HepG2 (cell line): ENCODE measurements around the gene PLA2G12B. TPM values are rescaled to one million over a fixed set of nuclear protein-coding genes. Genes with fewer than 3 reads are reported as not detected.

Source experiments
- ADNP ChIP-seq: sonication (generic); formaldehyde crosslinking; IDR thresholded peaks from 2 replicates; pipeline ENCODE4 v1.4.0; 2020; ENCODE audit warnings: missing genetic modification reagents
- ARNT ChIP-seq: fragments of 450-650 bp; IDR thresholded peaks from 2 replicates; pipeline ENCODE4 v1.6.1; 2017
- CHD2 ChIP-seq: IDR thresholded peaks from 2 replicates; pipeline ENCODE4 v1.6.1; 2011; ENCODE audit warnings: low read depth, low read length, improper control_type of control experiment
- FOXK1 ChIP-seq: sonication (generic); formaldehyde crosslinking; IDR thresholded peaks from 2 replicates; pipeline ENCODE4 v1.4.0; 2020; ENCODE audit warnings: low read depth, missing genetic modification reagents, borderline replicate concordance
- HOXA7 ChIP-seq: sonication (generic); formaldehyde crosslinking; IDR thresholded peaks from 2 replicates; pipeline ENCODE4 v1.8.1; 2022; ENCODE audit warnings: mild to moderate bottlenecking, missing genetic modification reagents, moderate library complexity
- LCORL ChIP-seq, 2 experiments: fragments of 450-650 bp in 1 of 2; sonication (generic) in 1 of 2; formaldehyde crosslinking in 1 of 2; IDR thresholded peaks; 2 replicates each; pipeline versions ENCODE4 v1.5.0 to v1.6.1; 2017 to 2020; ENCODE audit warnings: antibody characterized with exemption in 1 of 2, missing genetic modification reagents in 1 of 2
- NFRKB ChIP-seq: fragments of 450-650 bp; IDR thresholded peaks from 2 replicates; pipeline ENCODE4 v1.6.1; 2017
- NR2F2 ChIP-seq: IDR thresholded peaks from 2 replicates; pipeline ENCODE4 v1.6.1; 2012; ENCODE audit warnings: low read depth, inconsistent platforms, borderline replicate concordance
- NR2F6 ChIP-seq, 2 experiments: IDR thresholded peaks; 2 replicates each; pipeline ENCODE4 v1.6.1; 2016; ENCODE audit warnings: antibody characterized with exemption in 1 of 2, mild to moderate bottlenecking in 1 of 2
- NRL ChIP-seq: sonication (generic); formaldehyde crosslinking; IDR thresholded peaks from 2 replicates; pipeline ENCODE4 v1.5.0; 2020; ENCODE audit warnings: missing genetic modification reagents, mild to moderate bottlenecking, moderate library complexity, borderline replicate concordance
- PHF21A ChIP-seq: sonication (generic); formaldehyde crosslinking; IDR thresholded peaks from 2 replicates; pipeline ENCODE4 v1.5.0; 2020; ENCODE audit warnings: mild to moderate bottlenecking, missing genetic modification reagents
- PPARG ChIP-seq: conservative IDR thresholded peaks from 2 replicates; pipeline ENCODE4 v1.6.1; 2016; ENCODE audit warnings: missing biosample characterization, missing genetic modification reagents
- RAD21 ChIP-seq: fragments of 450-650 bp; formaldehyde crosslinking; IDR thresholded peaks from 2 replicates; pipeline ENCODE4 v1.5.0; 2020; ENCODE audit warnings: mild to moderate bottlenecking
- SMAD9 ChIP-seq: sonication (generic); formaldehyde crosslinking; IDR thresholded peaks from 2 replicates; pipeline ENCODE4 v1.5.1; 2020; ENCODE audit warnings: mild to moderate bottlenecking, missing genetic modification reagents
- SOX6 ChIP-seq, 2 experiments: fragments of 450-650 bp in 1 of 2; sonication (generic) in 1 of 2; formaldehyde crosslinking in 1 of 2; IDR thresholded peaks; 2 replicates each; pipeline versions ENCODE4 v1.4.0 to v1.6.1; 2017 to 2020; ENCODE audit warnings: antibody characterized with exemption in 1 of 2, mild to moderate bottlenecking in 1 of 2, missing genetic modification reagents in 1 of 2
- ZC3H4 ChIP-seq: sonication (generic); formaldehyde crosslinking; IDR thresholded peaks from 2 replicates; pipeline ENCODE4 v1.4.0; 2020; ENCODE audit warnings: missing genetic modification reagents, borderline replicate concordance
- ZKSCAN1 ChIP-seq: fragments of 150-350 bp; IDR thresholded peaks from 2 replicates; pipeline ENCODE4 v1.6.1; 2014; ENCODE audit warnings: low read length
- ZNF331 ChIP-seq: sonication (generic); formaldehyde crosslinking; IDR thresholded peaks from 2 replicates; pipeline ENCODE4 v1.4.0; 2020; ENCODE audit warnings: missing genetic modification reagents
- ZNF446 ChIP-seq: sonication (generic); formaldehyde crosslinking; IDR thresholded peaks from 2 replicates; pipeline ENCODE4 v1.5.0; 2020; ENCODE audit warnings: mild to moderate bottlenecking, missing genetic modification reagents
- ZNF552 ChIP-seq: sonication (generic); formaldehyde crosslinking; IDR thresholded peaks from 2 replicates; pipeline ENCODE4 v1.9.0; 2022; ENCODE audit warnings: missing genetic modification reagents, mild to moderate bottlenecking, borderline replicate concordance
- ZNF557 ChIP-seq: sonication (generic); formaldehyde crosslinking; IDR thresholded peaks from 2 replicates; pipeline ENCODE4 v1.4.0; 2020; ENCODE audit warnings: missing genetic modification reagents
- ZNF589 ChIP-seq: sonication (generic); formaldehyde crosslinking; conservative IDR thresholded peaks from 2 replicates; pipeline ENCODE4 v1.8.0; 2022; ENCODE audit warnings: mild to moderate bottlenecking, moderate library complexity, missing genetic modification reagents
- ZNF644 ChIP-seq: IDR thresholded peaks from 2 replicates; pipeline ENCODE4 v1.6.1; 2016; ENCODE audit warnings: low read depth
- ZNF7 ChIP-seq: IDR thresholded peaks from 2 replicates; pipeline ENCODE4 v1.6.1; 2016; ENCODE audit warnings: missing biosample characterization, missing genetic modification reagents
- ZNF782 ChIP-seq: sonication (generic); formaldehyde crosslinking; IDR thresholded peaks from 2 replicates; pipeline ENCODE4 v1.4.0; 2020; ENCODE audit warnings: missing genetic modification reagents, mild to moderate bottlenecking, borderline replicate concordance
- ZNF891 ChIP-seq: sonication (generic); formaldehyde crosslinking; IDR thresholded peaks from 2 replicates; pipeline ENCODE4 v1.5.0; 2020; ENCODE audit warnings: mild to moderate bottlenecking, missing genetic modification reagents
- polyA plus RNA-seq, 8 experiments: library from polyadenylated mRNA; depleted of rRNA in 3 of 8; stranded (reverse) in 7 of 8; unstranded in 1 of 8; fragments of >200 nt; fragmentation: Illumina TruSeq in 4 of 8; extraction: Trizol in 4 of 8; gene quantifications; 2 replicates each; pipeline versions ENCODE4 v1.2.1 to v1.2.3, GENCODE V29; 2011 to 2016; ENCODE audit warnings: low read depth in 4 of 8, missing spikeins in 1 of 8, mixed read lengths in 1 of 8; ENCODE audit not compliant: insufficient read depth in 1 of 8
- total RNA-seq, 5 experiments: library from RNA; depleted of rRNA; stranded (reverse); fragments of >200 nt; fragmentation: Illumina TruSeq; extraction: Trizol; gene quantifications; 2 replicates each; pipeline ENCODE4 v1.2.3, GENCODE V29; 2016; ENCODE audit warnings: low read depth in 1 of 5
- TF ChIP-seq, protein P1 (sequence below): sonication (generic); formaldehyde crosslinking; IDR thresholded peaks from 2 replicates; pipeline ENCODE4 v1.8.1; 2023; ENCODE audit warnings: mild to moderate bottlenecking, missing genetic modification reagents
- TF ChIP-seq, protein P2 (sequence below): sonication (generic); formaldehyde crosslinking; IDR thresholded peaks from 2 replicates; pipeline ENCODE4 v1.8.0; 2022; ENCODE audit warnings: mild to moderate bottlenecking, missing genetic modification reagents, borderline replicate concordance

The PLA2G12B gene
- total and polyA plus RNA-seq, 2 of the 13 experiments (the other 11 are each of a cell fraction or from before 2014, with no cell fraction given) = 7.7 to 38.0 TPM

DNA sequence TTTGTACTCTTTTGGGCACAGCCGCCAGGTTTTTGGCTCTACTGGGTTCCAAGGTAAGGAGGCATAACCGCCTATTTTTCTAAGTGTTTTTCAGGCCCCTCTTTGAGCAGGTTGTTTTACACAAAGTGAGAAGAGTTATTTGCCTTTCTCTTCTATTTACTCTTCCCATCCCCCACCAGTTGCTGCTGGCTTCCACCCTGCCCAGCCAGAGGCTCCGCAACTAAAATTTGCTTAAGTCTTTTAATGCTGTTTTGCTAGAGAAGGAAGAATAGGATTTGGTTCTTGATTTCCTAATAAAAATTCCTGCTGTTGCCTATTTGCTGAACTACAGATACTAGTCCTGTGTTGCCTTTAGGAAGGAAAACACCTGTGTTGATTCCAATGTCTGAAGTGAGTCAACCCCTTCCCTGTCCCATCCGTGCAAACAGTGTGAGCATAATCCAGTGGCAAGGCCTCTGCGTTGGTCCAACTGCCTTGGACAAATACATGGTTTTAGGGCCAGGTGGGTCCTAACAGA is 1.9 kb downstream of the PLA2G12B start (continued):
- no peak for TF ChIP-seq ZNF446 (CRISPR knock-in tag)
- TF ChIP-seq ZNF7 = no peak
- TF ChIP-seq CHD2 = no peak
- TF ChIP-seq LCORL (IDR thresholded peaks at IDR 0.05) = no peak
- TF ChIP-seq LCORL (CRISPR knock-in tag; IDR thresholded peaks at IDR 0.05) = no peak
- TF ChIP-seq ADNP (CRISPR knock-in tag) = no peak
- TF ChIP-seq FOXK1 (CRISPR knock-in tag) = no peak
- TF ChIP-seq ARNT = no peak
- TF ChIP-seq ZNF891 (CRISPR knock-in tag) = no peak
- no peak for TF ChIP-seq RAD21
- TF ChIP-seq NR2F2 = no peak
- TF ChIP-seq ZKSCAN1 = no peak
- TF ChIP-seq HOXA7 (CRISPR knock-in tag) = no peak
- no peak for TF ChIP-seq ZNF552 (CRISPR knock-in tag)
- TF ChIP-seq ZNF557 = no peak
- TF ChIP-seq ZNF644 (CRISPR knock-in tag) = peak; percentile 78
- peak; percentile 20; the same call in 1 of the 2 replicates for TF ChIP-seq NR2F6 (IDR thresholded peaks at IDR 0.05)
- TF ChIP-seq NR2F6 (CRISPR knock-in tag; IDR thresholded peaks at IDR 0.05) = no peak
- TF ChIP-seq ZNF331 (CRISPR knock-in tag) = 0 out of 2 replicates have a peak, but pooled peaks have one; percentile 19
- no peak for TF ChIP-seq NFRKB
- TF ChIP-seq ZNF782 = no peak
- TF ChIP-seq PHF21A = peak; percentile 63; the same call in 1 of the 2 replicates
- TF ChIP-seq ZC3H4 = no peak
- no peak for TF ChIP-seq ZNF589
- TF ChIP-seq SOX6 (IDR thresholded peaks at IDR 0.05) = no peak
- TF ChIP-seq SOX6 (CRISPR knock-in tag; IDR thresholded peaks at IDR 0.05) = no peak
- no peak for TF ChIP-seq PPARG (CRISPR knock-in tag)
- TF ChIP-seq, protein P1, sequence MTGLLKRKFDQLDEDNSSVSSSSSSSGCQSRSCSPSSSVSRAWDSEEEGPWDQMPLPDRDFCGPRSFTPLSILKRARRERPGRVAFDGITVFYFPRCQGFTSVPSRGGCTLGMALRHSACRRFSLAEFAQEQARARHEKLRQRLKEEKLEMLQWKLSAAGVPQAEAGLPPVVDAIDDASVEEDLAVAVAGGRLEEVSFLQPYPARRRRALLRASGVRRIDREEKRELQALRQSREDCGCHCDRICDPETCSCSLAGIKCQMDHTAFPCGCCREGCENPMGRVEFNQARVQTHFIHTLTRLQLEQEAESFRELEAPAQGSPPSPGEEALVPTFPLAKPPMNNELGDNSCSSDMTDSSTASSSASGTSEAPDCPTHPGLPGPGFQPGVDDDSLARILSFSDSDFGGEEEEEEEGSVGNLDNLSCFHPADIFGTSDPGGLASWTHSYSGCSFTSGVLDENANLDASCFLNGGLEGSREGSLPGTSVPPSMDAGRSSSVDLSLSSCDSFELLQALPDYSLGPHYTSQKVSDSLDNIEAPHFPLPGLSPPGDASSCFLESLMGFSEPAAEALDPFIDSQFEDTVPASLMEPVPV (CRISPR knock-in tag) = no peak
- TF ChIP-seq, protein P2, sequence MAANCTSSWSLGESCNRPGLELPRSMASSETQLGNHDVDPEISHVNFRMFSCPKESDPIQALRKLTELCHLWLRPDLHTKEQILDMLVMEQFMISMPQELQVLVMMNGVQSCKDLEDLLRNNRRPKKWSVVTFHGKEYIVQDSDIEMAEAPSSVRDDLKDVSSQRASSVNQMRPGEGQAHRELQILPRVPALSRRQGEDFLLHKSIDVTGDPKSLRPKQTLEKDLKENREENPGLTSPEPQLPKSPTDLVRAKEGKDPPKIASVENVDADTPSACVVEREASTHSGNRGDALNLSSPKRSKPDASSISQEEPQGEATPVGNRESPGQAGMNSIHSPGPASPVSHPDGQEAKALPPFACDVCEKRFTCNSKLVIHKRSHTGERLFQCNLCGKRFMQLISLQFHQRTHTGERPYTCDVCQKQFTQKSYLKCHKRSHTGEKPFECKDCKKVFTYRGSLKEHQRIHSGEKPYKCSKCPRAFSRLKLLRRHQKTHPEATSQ (CRISPR knock-in tag) = no peak
- TF ChIP-seq NRL (CRISPR knock-in tag) = no peak
- no peak for TF ChIP-seq SMAD9
